ENCODE data around the gene SLC12A8.

DNA sequence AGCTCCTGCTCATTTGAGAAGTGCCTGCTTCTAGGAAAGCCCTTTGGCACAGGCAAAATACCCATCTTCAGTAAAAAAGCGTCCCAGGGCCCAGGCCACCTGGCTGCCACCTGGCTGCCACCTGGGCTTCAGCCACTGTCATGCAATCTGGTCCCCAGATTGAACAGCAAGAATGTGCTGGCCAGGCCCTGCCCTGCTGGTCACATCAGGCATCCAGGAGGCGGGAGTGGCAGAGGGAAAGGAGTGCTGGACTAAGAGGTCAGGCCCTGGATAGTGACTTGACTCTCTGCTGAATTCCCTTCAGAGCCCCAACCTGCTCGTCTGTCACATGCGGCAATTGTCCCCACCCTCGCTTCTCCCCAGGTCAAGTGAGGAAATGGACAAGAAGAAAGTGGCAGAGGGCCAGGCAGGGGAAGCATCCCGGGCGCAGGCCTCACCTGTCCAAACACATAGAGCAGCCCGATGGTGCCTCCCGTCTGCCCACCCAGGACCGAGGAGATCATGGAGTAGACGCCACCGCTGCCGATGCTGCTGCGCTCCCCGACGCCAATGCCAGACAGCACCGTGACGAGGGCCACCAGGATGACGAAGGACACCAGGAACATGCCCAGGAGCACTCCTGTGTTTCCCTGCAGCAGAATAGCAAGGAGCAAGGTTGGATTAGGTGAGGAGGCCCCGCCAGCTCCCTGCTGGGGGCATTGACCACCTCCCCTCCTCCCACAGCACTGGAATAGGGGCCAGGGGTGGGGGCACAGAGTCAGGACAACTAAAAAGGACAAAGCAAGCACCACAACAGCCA, 25.5 kb downstream of the SLC12A8 start:
- TF ChIP-seq, protein P1, sequence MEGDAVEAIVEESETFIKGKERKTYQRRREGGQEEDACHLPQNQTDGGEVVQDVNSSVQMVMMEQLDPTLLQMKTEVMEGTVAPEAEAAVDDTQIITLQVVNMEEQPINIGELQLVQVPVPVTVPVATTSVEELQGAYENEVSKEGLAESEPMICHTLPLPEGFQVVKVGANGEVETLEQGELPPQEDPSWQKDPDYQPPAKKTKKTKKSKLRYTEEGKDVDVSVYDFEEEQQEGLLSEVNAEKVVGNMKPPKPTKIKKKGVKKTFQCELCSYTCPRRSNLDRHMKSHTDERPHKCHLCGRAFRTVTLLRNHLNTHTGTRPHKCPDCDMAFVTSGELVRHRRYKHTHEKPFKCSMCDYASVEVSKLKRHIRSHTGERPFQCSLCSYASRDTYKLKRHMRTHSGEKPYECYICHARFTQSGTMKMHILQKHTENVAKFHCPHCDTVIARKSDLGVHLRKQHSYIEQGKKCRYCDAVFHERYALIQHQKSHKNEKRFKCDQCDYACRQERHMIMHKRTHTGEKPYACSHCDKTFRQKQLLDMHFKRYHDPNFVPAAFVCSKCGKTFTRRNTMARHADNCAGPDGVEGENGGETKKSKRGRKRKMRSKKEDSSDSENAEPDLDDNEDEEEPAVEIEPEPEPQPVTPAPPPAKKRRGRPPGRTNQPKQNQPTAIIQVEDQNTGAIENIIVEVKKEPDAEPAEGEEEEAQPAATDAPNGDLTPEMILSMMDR (conservative IDR thresholded peaks at IDR 0.05; ENCODE audit: low read length): no peak
- TF ChIP-seq EZH2phosphoT487 (IDR thresholded peaks at IDR 0.05; ENCODE audit: borderline replicate concordance): no peak

Data from Loucy (cell line).